Pulmonary artery endothelial cell (primary cell): Measurements from ENCODE around the gene ZNF710. TPM values are rescaled to one million over a fixed set of nuclear protein-coding genes. Genes with fewer than 3 reads are reported as not detected.

Experiments
- DNase-seq: peaks from one replicate; pipeline ENCODE4 v3.0.0-alpha.2; 2011; ENCODE audit warnings: low read depth, low spot score
- total RNA-seq: library from RNA; depleted of rRNA; stranded (reverse); fragments of >200 nt; gene quantifications from 2 replicates; pipeline ENCODE4 v1.2.3, GENCODE V29; 2014

ZNF710 gene
- total RNA-seq, 1 donor from 2014 or later: 16.0 TPM

GRCh38 chr15:90016721-90017120, 15.6 kb downstream of the ZNF710 start:
- DNase-seq: no peak

GRCh38 chr15:90018216-90018831, 17.2 kb downstream of the ZNF710 start:
- DNase-seq: no peak

- DNase-seq: no peak
Measured at GRCh38 chr15:90019611-90020010, 18.5 kb downstream of the ZNF710 start.

GRCh38 chr15:90020021-90020735, 19.1 kb downstream of the ZNF710 start:
- DNase-seq: no peak

GRCh38 chr15:90020936-90021507, 19.9 kb downstream of the ZNF710 start:
- no peak for DNase-seq

- no peak for DNase-seq
Measured at GRCh38 chr15:90022345-90022744, 21.2 kb downstream of the ZNF710 start.

- DNase-seq: no peak
Measured at GRCh38 chr15:90022905-90023700, 22.0 kb downstream of the ZNF710 start.

GRCh38 chr15:90024406-90024805, 23.3 kb downstream of the ZNF710 start:
- DNase-seq: no peak

GRCh38 chr15:90025489-90026033, 24.4 kb downstream of the ZNF710 start:
- DNase-seq: no peak

- no peak for DNase-seq
Measured at GRCh38 chr15:90028376-90028944, 27.3 kb downstream of the ZNF710 start.

GRCh38 chr15:90029024-90029423, 27.9 kb downstream of the ZNF710 start:
- DNase-seq: no peak

GRCh38 chr15:90030376-90030775, 29.3 kb downstream of the ZNF710 start:
- DNase-seq: no peak

GRCh38 chr15:90031231-90031791, 30.2 kb downstream of the ZNF710 start:
- DNase-seq: no peak

GRCh38 chr15:90033006-90033405, 31.9 kb downstream of the ZNF710 start:
- DNase-seq: no peak

- DNase-seq: no peak
Measured at GRCh38 chr15:90033448-90033847, 32.3 kb downstream of the ZNF710 start.

GRCh38 chr15:90035095-90035839, 34.1 kb downstream of the ZNF710 start:
- DNase-seq: peak; percentile 49

GRCh38 chr15:90035840-90036230, 34.7 kb downstream of the ZNF710 start:
- DNase-seq: no peak

- no peak for DNase-seq
Measured at GRCh38 chr15:90036343-90036742, 35.2 kb downstream of the ZNF710 start.

GRCh38 chr15:90036806-90037510, 35.8 kb downstream of the ZNF710 start:
- DNase-seq: no peak

- peak; percentile 44 for DNase-seq
Measured at GRCh38 chr15:90037511-90037860, 36.4 kb downstream of the ZNF710 start.
